GM21381 (cell line): ENCODE results near the gene MILR1.
A peak's percentile ranks its signal among the peaks of the same experiment; 100 is the strongest.
"Not testable (repeated sequence)": the region's sequence is repeated elsewhere in the genome, so short reads cannot be mapped to it uniquely, and the experiment has no call there.

Source experiments
- ATAC-seq: cut with Tn5 transposase; IDR thresholded peaks from one replicate; pipeline ENCODE4 v1.9.1; 2021; ENCODE audit warnings: mild to moderate bottlenecking, moderate library complexity; ENCODE audit not compliant: unreplicated experiment

MILR1 gene, protein sequence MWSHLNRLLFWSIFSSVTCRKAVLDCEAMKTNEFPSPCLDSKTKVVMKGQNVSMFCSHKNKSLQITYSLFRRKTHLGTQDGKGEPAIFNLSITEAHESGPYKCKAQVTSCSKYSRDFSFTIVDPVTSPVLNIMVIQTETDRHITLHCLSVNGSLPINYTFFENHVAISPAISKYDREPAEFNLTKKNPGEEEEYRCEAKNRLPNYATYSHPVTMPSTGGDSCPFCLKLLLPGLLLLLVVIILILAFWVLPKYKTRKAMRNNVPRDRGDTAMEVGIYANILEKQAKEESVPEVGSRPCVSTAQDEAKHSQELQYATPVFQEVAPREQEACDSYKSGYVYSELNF

DNA sequence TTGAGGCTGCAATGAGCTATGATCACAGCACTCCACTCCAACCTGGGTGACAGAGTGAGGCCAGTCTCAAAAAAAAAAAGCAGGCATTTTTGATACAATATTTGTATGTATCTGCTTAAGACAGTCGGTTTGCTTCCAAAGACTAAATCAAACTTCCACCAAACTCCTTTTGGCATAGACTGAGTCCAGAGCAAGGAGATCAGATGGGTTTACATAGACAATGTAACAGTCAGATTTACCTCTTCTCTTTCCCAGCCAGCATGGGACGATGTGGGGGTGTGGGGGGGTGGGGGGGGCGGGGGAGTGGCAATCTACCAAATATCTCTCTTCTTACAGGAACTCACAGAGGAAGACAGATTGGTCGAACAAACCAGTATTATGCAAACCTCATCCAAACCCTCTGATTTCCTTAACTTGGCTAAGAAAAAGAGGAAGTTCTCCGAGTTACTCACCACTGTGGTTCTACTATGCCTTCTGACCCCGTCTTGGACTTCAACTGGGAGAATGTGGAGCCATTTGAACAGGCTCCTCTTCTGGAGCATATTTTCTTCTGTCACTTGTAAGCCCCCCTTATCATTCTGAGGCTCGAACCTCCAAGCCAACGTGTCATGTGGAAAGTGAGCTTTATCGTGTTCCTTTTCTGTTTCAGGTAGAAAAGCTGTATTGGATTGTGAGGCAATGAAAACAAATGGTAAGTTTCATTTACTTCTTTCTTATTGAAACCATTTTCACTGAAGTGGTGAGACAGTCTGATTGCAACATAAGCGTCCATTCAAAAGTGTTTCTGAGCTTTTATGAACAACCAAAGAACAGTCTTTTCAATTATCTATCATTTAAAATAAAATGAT lies at the start of gene MILR1:
Gene MILR1 (plus strand): TSS at position 451 of the 848 bp plus-strand sequence. CDS start 54 bp downstream, at position 505.
- ATAC-seq, result peak; percentile 81

DNA sequence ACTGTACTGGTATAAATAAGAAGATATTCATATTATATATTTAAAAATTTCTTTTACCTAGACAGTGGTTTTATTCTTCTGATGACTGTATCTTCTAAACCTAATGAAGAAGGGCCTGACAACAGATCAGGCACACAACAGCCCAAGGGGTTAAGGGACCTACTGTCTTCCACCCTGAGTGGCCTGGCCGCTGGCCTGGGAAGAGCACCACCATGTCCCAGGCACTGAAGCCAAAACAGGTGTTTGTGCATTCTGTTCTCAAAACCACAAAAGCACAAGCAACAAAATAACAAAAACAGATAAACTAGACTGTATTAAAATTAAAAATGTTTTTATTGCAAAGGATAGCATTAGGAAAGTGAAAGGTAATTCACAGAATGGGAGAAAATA lies 49.2 kb upstream of the MILR1 start:
- ATAC-seq, result no peak

DNA sequence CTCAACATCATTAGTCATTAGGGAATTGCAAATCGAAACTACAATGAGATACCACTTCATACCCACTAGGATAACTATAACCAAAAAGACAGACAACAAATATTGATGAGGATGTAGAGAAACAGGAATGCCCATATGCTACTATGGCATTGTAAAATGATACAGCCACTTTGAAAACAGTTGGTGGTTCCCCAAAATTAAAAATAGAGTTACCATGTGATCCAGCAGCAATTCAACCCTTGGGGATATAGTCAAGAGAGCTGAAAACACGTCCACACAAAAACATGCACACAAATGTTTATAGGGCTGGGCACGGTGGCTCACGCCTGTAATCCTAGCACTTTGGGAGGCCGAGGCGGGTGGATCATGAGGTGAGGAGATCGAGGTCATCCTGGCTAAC lies 48.3 kb upstream of the MILR1 start:
- ATAC-seq, result no peak

DNA sequence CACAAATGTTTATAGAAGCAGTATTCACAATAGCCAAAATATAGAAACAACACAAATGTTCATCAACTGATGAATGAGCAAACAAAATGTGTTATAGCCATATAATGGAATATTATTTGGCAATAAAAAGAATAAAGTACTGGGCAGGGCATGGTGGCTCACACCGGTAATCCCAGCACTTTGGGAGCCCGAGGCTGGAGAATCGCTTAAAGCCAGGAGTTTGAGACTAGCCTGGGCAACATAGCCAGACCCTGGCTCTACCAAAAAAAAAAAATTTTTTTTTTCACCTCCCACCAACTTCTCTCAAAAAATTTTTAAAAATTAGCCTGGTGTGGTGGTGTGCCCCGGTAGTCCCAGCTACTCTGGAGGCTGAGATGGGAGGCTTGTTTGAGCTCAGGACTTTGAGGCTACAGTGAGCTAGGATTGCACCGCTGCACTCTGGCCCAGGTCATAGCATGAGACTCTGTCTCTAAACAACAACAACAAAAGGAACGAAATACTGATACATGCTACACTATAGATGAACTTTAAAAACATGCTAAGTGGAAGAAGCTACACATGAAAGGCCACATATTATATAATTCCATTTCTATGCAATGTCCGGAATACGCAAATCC lies 47.6 kb upstream of the MILR1 start:
- no peak for ATAC-seq

DNA sequence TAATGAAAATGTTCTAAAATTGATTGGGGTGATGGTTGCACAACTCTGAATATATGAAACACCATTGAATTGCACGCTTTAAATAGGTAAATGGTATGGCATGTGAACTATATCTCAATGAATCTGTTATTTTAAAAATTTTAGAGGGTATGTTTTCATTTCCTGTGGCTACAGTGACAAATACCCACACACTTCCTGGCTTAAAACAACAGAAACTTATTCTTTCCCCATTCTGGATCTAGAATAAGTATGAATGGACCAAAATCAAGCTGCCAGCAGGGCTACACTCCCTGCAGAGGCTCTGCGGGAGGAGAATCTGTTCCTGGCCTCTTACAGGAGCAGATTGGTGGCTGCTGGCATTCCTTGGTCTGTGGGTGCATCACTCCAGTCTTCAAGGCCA lies 47.0 kb upstream of the MILR1 start:
- ATAC-seq, result no peak

DNA sequence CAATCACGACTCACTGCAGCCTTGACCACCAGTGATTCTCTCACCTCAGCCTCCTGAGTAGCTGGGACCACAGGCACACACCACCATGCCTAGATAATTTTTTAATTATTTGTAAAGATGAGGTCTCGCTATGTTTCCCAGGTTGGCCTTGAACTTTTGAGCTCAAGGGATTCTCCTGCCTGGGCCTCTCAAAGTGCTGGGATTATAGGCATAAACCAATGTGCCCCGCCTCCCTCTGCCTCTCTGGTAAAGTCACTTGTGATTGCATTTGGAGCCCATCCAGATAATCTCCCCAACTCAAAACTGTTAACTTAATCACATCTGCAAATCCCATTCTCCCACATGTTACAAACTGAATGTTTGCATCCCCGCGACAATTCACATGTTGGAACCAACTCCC lies 46.4 kb upstream of the MILR1 start:
- ATAC-seq, result no peak

DNA sequence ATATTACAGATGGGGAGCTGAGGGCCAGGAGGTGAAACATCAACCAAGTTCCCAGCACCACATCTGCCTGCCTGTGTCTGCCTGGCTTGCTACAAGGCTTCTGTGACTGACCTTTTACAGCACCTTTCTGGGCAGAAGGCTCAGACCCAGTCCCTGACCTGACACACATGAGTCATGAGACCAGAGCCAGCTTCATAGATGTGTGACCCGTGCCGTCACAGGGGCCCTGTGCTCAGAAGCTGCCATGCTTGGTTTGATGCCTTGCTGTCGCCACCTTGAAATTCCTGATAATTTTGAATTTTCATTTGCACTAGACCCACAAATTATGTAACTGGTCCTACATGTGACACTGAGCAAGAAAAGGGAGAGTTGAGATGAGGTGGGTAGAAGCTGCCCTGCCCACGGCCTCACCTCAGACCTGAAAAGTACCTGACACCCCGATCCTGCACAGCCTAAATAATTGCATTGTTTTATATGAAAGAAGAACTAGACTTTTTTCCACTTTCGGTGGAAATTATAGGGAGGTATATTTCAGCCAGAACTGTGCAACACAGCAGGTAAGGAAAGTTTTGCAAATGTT lies 44.9 kb upstream of the MILR1 start:
- ATAC-seq, result no peak

DNA sequence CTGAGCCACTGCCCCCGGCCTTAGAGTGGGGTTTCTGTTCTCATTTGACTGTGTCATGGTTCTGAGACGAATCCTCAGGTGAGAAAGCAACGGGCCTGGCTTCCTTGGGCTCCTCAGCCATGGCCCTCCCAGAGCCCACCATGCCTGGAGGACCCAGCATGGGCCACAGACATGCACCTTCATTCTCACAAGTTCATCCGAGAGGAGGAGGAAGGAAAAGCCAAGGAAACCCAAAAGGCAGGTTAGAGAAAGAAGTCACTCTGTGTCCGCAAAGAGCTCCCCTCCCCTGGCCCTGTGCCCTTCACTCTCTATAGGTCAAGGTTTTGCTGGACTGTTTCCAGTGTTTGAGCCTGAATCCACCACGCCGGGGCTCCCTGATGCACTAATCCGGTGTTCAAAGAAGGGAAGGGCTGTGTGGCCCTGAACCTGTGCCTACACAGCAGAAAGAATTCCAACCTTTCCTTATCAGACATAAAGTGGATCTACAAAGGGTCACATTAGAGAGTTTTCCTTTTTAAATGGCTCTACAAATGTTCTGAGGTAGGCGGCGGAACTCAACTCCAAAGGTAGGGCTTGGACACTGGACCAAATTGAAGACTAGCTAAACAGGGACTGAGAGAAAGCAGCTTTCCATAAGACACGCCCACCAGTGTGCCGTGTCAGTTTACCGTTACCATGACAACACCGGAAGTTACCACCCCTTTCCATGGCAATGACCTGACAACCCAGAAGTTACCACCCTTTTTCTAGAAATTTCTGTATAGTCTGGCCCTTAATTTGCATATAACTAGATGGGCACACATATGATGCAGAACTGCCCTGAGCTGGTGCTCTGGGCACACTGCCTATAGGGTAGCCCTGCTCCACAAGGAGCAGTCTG lies 42.4 kb upstream of the MILR1 start:
- ATAC-seq, result no peak

DNA sequence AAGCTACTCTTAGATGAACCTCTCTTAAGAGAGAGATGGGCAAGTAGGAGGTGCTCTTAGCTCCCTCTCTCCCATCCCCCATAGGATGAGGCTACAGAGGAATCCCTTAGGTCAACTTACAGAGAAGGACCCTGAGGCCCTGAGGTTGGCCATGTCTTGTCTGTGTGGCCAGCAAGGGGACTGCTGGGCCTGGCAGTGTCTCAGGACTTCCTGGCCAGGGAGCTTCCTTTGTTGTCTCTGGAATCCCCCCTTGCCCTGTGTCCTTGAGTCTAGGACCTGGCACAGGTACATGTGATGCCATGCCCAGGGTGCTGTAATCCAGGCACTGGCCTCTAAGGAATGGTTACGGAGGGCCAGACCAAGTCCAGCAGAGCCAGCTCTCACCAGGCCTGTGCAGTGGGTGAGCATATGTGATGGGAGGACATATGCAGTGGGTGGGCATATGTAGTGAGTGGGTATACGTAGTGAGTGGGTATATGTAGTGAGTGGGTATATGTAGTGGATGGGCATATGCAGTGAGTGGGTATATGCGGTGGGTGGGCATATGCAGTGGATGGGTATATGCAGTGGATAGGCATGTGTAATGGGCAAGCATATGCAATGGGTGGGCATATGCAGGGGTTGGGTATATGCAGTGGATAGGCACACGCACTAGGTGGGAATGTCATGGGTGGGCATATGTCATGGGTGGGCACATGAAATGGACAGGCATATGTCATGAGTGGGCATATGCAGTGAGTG lies 38.0 kb upstream of the MILR1 start:
- no peak for ATAC-seq

DNA sequence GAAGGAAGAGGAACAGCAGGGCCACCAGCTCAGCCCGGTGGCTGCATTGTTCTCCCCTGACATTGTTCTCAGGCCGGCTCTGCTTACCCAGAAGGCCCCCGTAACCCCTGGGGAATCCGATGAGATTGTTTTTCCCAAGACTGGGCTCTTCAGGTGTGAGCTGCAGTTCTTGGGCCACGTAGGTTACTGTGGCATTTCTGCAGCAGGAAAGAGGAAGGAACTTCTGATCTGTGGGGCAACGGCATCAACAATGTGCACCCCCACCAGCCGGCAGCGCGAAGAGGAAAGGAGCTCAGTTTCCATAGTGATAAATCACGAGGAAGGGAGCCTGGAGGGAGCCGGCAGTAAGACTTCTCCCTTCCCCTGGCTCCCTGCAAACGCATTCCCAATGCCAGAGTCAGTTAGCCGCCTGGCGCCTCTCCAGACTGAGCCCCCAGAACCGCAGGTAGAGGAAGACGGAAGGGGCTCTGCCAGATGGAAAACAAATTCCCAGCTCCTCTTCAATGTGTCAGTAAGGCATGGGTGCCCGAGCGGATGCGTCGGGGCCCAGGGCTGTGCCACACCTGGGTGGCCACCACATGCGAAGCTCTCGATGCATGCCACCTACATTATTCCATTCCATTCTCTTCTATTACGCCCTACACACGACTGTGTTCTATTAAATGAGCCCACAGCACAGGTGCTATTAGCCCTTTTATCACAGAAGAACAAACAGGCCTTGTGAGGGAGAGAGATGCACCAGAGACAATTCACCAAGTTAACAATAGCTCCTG lies 36.7 kb upstream of the MILR1 start:
- no peak for ATAC-seq

DNA sequence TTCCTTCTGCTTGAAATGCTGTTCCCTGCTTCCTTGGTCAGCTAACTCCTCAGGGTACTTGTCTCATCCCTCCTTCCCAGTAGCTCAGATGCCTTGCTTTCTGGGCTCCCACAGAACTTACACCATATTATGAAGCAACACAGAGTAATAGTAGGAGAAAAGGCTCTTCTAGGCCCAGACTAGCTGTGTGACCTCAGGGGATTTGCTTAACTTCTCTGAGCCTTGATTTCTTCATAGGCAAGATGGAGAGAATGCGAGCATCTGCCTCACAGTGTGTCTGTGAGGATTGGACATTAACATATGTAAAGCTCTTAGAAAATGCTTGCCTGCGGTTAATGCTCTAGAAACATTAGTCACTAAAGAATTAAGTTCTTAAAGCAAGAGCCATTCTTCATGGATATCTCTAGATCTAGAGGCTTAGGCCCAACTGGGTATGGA lies 36.0 kb upstream of the MILR1 start:
- no peak for ATAC-seq

DNA sequence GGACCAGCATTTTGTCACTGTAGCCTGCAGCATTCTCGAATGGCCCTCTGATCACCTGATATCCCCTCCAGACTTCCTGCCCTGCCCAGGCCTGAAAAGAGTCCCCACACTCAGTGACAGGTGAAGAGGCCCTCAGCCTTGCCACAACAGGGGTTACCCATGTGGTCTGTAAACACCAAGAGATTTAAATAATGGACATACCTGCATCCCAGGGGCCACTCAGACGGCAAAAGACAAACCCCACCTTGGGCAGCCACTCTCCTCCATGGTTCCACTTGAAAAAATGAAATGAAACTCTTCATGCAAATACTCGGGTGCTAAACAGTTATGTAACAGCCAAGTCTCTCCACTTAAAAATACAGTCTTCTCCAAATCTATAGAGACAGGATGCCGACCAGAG lies 35.4 kb upstream of the MILR1 start:
- ATAC-seq, result peak; percentile 75

DNA sequence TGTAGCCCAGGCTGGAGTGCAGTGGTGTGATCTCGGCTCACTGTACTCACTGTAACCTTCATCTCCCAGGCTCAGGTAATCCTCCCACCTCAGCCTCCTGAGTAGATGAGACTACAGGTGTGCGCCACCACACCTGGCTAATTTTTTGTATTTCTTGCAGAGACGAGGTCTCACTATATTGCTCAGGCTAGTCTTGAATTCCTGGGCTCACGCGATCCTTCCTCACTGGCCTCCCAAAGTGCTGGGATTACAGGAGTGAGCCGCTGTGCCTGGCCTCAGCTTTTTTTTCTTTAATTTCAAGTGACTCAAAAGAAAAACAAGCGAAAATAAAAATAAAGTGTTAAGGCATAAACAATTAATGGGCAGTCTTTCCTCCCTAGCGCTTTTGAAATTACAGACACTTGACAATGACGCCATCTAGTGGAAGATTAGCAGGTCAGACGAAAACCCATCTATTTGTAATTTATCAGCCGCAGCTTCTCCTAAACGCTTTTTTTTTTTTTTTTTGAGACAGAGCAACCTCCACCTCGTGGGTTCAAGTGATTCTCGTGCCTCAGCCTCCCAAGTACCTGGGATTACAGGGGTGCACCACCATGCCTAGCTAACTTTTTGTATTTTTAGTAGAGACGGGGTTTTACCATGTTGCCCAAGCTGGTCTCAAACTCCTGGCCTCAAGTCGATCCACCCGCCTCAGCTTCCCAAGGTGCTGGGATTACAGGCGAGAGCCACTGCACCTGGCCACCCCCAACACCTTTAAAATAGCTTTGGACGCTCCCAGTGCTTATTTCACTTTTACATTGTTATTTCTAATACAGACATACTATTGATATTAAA lies 30.2 kb upstream of the MILR1 start:
- ATAC-seq, result no peak

DNA sequence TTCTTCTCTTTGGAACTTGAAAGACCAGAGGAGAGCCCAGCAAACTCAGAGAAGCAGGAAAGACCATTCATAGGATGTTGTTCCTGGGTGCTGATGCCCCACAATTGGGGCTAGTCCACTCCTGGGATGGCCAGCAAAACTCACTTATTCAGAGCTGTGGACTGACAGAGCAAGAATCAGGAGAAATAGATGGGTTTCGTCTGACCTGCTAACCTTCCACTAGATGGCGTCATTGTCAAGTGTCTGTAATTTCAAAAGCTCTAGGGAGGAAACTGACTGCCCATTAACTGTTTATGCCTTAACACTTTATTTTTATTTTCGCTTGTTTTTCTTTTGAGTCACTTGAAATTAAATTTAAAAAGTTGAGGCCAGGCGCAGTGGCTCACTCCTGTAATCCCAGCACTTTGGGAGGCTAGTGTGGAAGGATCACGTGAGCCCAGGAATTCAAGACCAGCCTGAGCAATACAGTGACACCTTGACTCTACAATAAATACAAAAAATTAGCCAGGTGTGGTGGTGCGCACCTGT lies 28.7 kb upstream of the MILR1 start:
- ATAC-seq, result no peak

DNA sequence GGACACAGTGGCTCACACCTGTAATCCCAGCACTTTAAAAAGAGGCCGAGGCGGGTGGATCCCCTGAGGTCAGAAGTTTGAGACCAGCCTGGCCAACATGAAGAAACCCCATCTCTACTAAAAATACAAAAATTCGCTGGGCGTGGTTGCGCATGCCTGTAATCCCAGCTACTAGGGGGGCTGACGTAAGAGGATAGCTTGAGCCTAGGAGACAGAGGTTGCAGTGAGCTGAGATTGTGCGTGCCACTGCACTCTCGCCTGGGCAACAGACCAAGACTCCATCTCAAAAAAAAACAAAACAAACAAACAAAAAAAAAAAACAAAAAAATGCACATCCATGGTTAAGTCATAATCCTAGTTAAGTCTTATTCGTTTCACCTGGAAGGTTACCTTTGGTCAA lies 26.8 kb upstream of the MILR1 start:
- ATAC-seq, result not testable (repeated sequence)

DNA sequence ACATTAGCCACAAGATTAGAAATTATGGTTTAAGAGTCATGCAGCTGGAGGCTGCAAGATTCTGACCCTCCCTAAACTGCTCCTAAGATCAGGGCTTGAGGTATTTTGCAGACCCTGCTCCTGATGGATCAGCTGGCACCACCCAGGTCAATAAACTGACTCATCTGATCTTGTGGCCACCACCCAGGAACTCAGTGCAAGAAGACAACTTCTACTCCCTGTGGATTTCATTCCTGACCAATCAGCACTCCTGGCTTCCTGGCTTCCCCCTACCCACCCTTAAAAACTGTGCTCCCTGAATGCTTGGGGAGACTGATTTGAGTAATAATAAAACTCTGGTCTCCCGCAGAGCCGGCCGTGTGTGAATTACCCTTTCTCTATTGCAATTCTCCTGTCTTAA lies 25.0 kb upstream of the MILR1 start:
- ATAC-seq, result no peak

DNA sequence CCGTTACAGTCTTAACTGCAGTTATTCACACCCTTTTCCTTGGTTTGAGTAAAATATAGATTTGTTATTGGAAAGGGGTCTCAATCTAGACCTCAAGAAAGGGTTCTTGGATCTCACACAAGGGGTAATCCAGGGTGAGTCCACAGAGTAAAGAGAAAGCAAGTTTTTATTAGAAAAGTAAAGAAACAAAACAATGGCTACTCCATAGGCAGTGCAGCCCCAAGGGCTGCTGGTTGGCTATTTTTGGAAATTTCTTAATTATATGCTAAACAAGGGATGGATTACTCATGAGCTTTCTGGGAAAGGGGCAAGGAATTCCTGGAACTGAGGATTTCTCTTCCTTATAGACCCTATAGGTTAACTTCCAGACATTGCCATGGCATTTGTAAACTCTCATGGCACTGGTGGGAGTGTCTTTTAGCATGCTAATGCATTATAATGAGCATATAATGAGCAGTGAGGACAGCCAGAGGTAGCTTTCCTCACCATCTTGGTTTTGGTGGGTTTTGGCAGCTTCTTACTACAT lies 24.5 kb upstream of the MILR1 start:
- ATAC-seq, result no peak

DNA sequence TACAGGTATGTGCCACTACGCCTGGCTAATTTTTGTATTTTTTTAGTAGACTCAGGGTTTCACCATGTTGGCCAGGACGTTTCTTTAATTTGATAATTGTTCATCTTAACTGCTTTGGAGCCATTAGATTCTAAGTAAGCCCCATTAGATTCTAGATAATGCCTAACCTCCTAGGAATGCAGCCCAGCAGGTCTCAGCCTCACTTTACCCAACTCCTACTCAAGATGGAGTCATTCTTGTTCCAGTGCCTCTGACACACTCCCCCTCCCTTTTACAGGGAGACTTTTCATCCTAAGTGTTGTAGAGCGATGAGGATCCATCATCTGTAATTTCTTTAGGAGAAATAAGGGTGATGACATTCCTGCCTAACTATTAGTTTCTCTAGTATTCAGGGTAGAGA lies 23.7 kb upstream of the MILR1 start:
- no peak for ATAC-seq
